H1 (cell line): Measurements from ENCODE around the gene TMEM185A.
"Not testable (repeated sequence)": the region's sequence is repeated elsewhere in the genome, so short reads cannot be mapped to it uniquely, and the experiment has no call there.

Source experiments
- ATF3 ChIP-seq: IDR thresholded peaks from 2 replicates; pipeline ENCODE4 v1.6.1; 2011; ENCODE audit warnings: low read depth, mild to moderate bottlenecking, low read length; ENCODE audit not compliant: insufficient read depth
- CHD1 ChIP-seq: IDR thresholded peaks from 2 replicates; pipeline ENCODE4 v1.6.1; 2012; ENCODE audit warnings: low read depth, low read length, improper control_type of control experiment
- CTCF ChIP-seq, 3 experiments: IDR thresholded peaks; 1 replicate in 2 of 3; 2 replicates in 1 of 3; pipeline versions ENCODE4 v1.5.1 to v1.6.1; 2011; ENCODE audit warnings: low read length in 3 of 3, mild to moderate bottlenecking in 3 of 3, inconsistent platforms in 2 of 3, low read depth in 1 of 3, moderate library complexity in 1 of 3; ENCODE audit not compliant: insufficient read depth in 1 of 3; ENCODE audit errors: control extremely low read depth in 1 of 3
- EGR1 ChIP-seq: IDR thresholded peaks from 2 replicates; pipeline ENCODE4 v1.6.1; 2011; ENCODE audit warnings: low read depth, low read length, borderline replicate concordance
- EP300 ChIP-seq, 2 experiments: IDR thresholded peaks; 1 replicate in 1 of 2; 2 replicates in 1 of 2; pipeline ENCODE4 v1.6.1; 2011 to 2012; ENCODE audit warnings: low read depth in 2 of 2, low read length in 2 of 2, mild to moderate bottlenecking in 2 of 2, borderline replicate concordance in 1 of 2, inconsistent platforms in 1 of 2, moderate library complexity in 1 of 2
- EZH2 ChIP-seq: fragments of 200-600 bp; sonication (generic); IDR thresholded peaks from 2 replicates; pipeline ENCODE4 v1.7.1; 2012; ENCODE audit warnings: low read depth, mild to moderate bottlenecking, moderate library complexity, low read length, inconsistent platforms; ENCODE audit not compliant: severe bottlenecking
- MAX ChIP-seq: IDR thresholded peaks from 2 replicates; pipeline ENCODE4 v1.6.1; 2012; ENCODE audit warnings: inconsistent platforms
- POLR2A ChIP-seq, 2 experiments: IDR thresholded peaks; 1 replicate in 1 of 2; 2 replicates in 1 of 2; pipeline ENCODE4 v1.6.1; 2011; ENCODE audit warnings: low read depth in 2 of 2, low read length in 2 of 2, mild to moderate bottlenecking in 2 of 2; ENCODE audit errors: control extremely low read depth in 1 of 2
- POLR2AphosphoS5 ChIP-seq: IDR thresholded peaks from 2 replicates; pipeline ENCODE4 v1.6.1; 2011; ENCODE audit warnings: low read depth, low read length
- SP2 ChIP-seq: IDR thresholded peaks from 2 replicates; pipeline ENCODE4 v1.6.1; 2012; ENCODE audit warnings: mild to moderate bottlenecking, low read length, inconsistent platforms
- ZNF274 ChIP-seq: IDR thresholded peaks from 2 replicates; pipeline ENCODE4 v1.7.0; 2012; ENCODE audit warnings: low read length, borderline replicate concordance; ENCODE audit errors: extremely low read depth

- peak in 1 of 3 experiments; percentile 12; a peak in 1 of 4 replicates for TF ChIP-seq CTCF (IDR thresholded peaks at IDR 0.05; ENCODE audit: control extremely low read depth in 1 of 3, insufficient read depth in 1 of 3, low read depth in 1 of 3, low read length in 3 of 3)
- TF ChIP-seq MAX; ZNF274; EZH2; SP2; POLR2A (IDR thresholded peaks at IDR 0.05; ENCODE audit: control extremely low read depth in 1 of 2, low read depth in 2 of 2, low read length in 2 of 2); EP300 (IDR thresholded peaks at IDR 0.05; ENCODE audit: borderline replicate concordance in 1 of 2, low read depth in 2 of 2, low read length in 2 of 2); CHD1; POLR2AphosphoS5; EGR1; ATF3: not testable (repeated sequence)
Observed at GRCh38 chrX:149598603-149599002, 33.0 kb downstream of the TMEM185A start.
